ENCODE measurements around the gene KRTAP10-4.

DNA sequence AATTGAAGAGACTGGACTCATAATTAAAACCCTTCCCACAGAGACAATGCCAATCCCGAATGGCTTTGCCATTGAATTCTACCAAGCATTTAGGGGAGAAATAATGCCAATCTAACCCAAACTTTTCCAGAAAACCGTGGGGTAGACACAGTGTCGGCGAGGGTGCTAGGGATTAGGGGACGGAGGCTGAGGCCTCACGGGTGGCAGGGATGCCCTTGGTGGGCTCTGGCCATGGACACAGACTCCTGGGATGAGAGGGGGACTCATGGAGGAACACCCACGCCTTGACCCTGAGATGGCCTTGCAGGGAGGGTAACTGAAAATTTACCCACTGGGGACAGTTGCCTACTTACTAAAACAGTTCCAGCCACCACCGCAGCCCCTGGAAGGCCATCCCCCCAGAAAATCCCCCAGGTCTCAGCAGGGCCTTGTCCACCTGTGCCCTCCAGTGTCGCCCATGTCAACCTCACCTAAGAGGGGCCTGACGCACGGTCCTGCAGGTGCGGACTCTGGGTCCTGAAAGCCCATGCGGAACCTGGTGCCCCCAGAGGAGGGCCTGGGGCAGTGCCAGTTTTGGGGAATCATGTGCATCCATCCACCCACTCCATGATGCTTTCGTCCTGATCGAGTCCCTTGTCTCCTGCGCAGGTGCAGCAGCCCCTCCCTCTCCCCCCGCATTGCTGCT lies 5.0 kb downstream of the KRTAP10-4 start:
- no peak for TF ChIP-seq HDAC2 (IDR thresholded peaks at IDR 0.05)
- TF ChIP-seq, protein P1, sequence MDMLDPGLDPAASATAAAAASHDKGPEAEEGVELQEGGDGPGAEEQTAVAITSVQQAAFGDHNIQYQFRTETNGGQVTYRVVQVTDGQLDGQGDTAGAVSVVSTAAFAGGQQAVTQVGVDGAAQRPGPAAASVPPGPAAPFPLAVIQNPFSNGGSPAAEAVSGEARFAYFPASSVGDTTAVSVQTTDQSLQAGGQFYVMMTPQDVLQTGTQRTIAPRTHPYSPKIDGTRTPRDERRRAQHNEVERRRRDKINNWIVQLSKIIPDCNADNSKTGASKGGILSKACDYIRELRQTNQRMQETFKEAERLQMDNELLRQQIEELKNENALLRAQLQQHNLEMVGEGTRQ (IDR thresholded peaks at IDR 0.05): no peak
- no peak for TF ChIP-seq NR3C1 (IDR thresholded peaks at IDR 0.05)
- TF ChIP-seq, protein P2, sequence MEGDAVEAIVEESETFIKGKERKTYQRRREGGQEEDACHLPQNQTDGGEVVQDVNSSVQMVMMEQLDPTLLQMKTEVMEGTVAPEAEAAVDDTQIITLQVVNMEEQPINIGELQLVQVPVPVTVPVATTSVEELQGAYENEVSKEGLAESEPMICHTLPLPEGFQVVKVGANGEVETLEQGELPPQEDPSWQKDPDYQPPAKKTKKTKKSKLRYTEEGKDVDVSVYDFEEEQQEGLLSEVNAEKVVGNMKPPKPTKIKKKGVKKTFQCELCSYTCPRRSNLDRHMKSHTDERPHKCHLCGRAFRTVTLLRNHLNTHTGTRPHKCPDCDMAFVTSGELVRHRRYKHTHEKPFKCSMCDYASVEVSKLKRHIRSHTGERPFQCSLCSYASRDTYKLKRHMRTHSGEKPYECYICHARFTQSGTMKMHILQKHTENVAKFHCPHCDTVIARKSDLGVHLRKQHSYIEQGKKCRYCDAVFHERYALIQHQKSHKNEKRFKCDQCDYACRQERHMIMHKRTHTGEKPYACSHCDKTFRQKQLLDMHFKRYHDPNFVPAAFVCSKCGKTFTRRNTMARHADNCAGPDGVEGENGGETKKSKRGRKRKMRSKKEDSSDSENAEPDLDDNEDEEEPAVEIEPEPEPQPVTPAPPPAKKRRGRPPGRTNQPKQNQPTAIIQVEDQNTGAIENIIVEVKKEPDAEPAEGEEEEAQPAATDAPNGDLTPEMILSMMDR (IDR thresholded peaks at IDR 0.05): no peak
- no peak for TF ChIP-seq POLR2A (IDR thresholded peaks at IDR 0.05; ENCODE audit: low read length)
- no peak for TF ChIP-seq PHF8 (IDR thresholded peaks at IDR 0.05; ENCODE audit: borderline replicate concordance, low read depth)
- TF ChIP-seq, protein P3, sequence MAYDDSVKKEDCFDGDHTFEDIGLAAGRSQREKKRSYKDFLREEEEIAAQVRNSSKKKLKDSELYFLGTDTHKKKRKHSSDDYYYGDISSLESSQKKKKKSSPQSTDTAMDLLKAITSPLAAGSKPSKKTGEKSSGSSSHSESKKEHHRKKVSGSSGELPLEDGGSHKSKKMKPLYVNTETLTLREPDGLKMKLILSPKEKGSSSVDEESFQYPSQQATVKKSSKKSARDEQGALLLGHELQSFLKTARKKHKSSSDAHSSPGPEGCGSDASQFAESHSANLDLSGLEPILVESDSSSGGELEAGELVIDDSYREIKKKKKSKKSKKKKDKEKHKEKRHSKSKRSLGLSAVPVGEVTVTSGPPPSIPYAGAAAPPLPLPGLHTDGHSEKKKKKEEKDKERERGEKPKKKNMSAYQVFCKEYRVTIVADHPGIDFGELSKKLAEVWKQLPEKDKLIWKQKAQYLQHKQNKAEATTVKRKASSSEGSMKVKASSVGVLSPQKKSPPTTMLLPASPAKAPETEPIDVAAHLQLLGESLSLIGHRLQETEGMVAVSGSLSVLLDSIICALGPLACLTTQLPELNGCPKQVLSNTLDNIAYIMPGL (CRISPR knock-in tag; IDR thresholded peaks at IDR 0.05; ENCODE audit: borderline replicate concordance): no peak
- TF ChIP-seq RCOR1 (IDR thresholded peaks at IDR 0.05; ENCODE audit: low read depth, low read length): no peak
- no peak for TF ChIP-seq CEBPB (IDR thresholded peaks at IDR 0.05)
- TF ChIP-seq RNF2 (IDR thresholded peaks at IDR 0.05; ENCODE audit: borderline replicate concordance, low read depth): no peak
- TF ChIP-seq BHLHE40 (IDR thresholded peaks at IDR 0.05; ENCODE audit: low read depth, low read length): no peak
- TF ChIP-seq EP300 (IDR thresholded peaks at IDR 0.05): no peak

All from A549 (cell line).